T-helper 2 cell treated with Interferon-gamma antibody and Interleukin-4, amounts not matched to agents 100 ng/mL and 5 ng/mL, for 36 hours (primary cell): ENCODE data around the gene CRYGC. TPM values are rescaled to one million over a fixed set of nuclear protein-coding genes. Genes with fewer than 3 reads are reported as not detected.

Experiments
- intact Hi-C: fragments of 100-400 bp; cut with micrococcal nuclease; formaldehyde crosslinking; loops from one replicate; pipeline ENCODE4 v1.15.1; 2023
- total RNA-seq: library from RNA; stranded (reverse); gene quantifications from 2 replicates; pipeline ENCODE4 v1.2.3, GENCODE V29; 2022

CRYGC gene, protein sequence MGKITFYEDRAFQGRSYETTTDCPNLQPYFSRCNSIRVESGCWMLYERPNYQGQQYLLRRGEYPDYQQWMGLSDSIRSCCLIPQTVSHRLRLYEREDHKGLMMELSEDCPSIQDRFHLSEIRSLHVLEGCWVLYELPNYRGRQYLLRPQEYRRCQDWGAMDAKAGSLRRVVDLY
- total RNA-seq: not detected in 2 replicates

DNA sequence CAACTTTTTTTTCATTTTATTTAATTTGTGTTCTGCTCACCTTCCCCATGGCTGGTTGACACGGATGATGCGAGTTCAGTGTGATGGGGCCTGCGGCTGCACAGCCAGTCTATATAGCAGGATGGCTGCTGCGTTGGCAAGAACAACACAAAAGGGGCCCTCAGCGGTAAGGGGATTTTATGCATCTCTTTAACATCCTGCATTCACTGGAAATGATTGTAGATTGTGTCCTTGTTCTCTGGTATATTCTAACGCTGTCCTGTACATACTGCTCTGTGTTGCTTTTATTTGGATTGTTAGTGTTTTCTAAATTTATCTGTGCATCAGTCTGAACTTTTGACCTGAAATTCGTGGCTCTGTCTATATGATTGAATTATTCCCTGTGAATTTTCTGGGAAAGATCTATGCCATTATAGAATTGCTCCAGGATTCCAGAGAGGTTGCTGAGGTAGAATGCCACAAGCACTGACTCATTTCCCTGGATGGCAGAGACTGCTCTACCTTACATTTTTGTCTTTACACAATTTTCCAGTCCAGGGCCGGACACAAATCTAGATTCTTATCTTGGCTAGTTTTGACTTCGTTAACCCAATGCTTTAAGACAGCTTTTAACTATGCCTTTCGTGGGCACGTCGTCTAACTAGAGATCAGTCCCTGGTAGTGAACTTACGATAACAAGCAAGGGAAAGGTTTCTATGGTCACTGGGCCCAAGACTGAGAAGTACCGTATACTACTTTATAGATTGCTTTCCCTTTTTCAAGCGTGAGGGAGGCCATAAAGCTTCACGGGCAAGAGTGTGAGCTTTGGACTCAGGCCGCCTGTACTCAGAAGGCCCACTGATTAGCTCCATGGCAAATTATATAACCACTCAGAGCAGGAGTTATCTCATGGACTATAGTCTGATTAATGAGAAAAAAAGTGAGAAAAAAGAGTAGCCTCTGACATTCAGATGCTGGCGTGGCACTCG is at the start of gene CRYGC:
Gene CRYGC (minus strand): TSS at position 85 of the 968 bp plus-strand sequence. CDS start 36 bp downstream, at position 49.
- intact Hi-C loops: no loop called here

DNA sequence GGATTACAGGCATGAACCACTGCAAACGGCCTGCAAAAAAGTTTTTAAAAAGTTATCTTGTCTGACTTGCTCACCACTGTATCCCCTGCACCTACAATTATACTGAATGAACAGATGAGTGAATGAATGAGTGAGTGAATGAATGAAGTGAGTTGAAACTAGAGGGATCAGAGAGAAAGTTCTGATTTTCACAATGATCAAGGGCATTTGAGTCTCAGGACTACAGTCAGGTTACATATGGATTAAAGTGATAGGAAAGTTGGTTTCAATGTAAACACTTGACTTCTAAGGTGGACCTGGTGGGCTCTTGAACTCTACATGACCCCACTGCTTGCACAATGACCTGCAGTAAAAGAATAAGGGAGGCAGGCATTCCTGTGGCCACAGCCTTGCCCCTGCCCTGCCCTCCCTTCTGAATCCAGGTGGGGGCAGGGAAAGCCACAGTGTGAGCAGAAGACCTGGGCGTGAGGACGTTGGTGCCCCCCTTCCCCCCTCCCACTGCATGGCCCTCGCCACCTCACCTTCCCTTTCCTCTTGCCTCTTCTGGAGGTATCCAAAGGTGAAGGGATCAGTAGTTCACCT is 49.5 kb upstream of the CRYGC start:
- intact Hi-C loops: loop anchor here (5.0 kb wide), 2 partner anchors 88 to 1028 kb away; partner anchors contain the start of gene PIKFYVE

GRCh38 chr2:208175840-208176153 is 46.2 kb upstream of the CRYGC start:
- intact Hi-C loops: loop anchor here (1.0 to 5.0 kb wide), 3 partner anchors 79 to 1032 kb away; partner anchors contain the start of gene PIKFYVE

- intact Hi-C loops: loop anchor here (1.0 to 5.0 kb wide), 3 partner anchors 79 to 1032 kb away; partner anchors contain the start of gene PIKFYVE
Measured at GRCh38 chr2:208175069-208175839, 45.6 kb upstream of the CRYGC start.

- intact Hi-C loops: no loop called here
Measured at GRCh38 chr2:208174144-208174543, 44.5 kb upstream of the CRYGC start.

GRCh38 chr2:208172125-208172524 is 42.5 kb upstream of the CRYGC start:
- intact Hi-C loops: no loop called here

GRCh38 chr2:208164951-208165755 is 35.5 kb upstream of the CRYGC start:
- intact Hi-C loops: no loop called here

DNA sequence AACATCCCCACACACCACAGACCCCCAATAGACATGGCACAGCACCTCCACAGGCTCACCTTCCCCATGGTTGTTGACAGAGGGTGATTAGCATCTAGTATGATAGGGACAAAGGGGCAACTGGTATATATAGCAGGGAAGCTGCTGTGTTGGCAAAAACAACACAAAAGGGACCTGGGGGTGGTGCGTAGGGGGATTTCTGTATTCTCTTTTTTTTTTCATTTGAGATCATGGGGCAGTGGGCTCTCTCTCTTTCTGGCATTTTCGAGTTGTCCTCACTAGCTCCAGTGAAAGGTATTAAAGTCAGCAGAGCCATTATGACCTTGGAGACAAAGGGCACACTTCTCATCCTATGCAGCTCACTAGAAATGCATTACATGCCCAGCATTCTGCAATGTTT is 33.9 kb upstream of the CRYGC start, which contains the start of gene CRYGA:
Gene CRYGA (minus strand): TSS at position 101 of the 400 bp plus-strand sequence. CDS start 33 bp downstream, at position 68.
- intact Hi-C loops: no loop called here

- intact Hi-C loops: no loop called here
Measured at GRCh38 chr2:208156439-208156838, 26.8 kb upstream of the CRYGC start.

DNA sequence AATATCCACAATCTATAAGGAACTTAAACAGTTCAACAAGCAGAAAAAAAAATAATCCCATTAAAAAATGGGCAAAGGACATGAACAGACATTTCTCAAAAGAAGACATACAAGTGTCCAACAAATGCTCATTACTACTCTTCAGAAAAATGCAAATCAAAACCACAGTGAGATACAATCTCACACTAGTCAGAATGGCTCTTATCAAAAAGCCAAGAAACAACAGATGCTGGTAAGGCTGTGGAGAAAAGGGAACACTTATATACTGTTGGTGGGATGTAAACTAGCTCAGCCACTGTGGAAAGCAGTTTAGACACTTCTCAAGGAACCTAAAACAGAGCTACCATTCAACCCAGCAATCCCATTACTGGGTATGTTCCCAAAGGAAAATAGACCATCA is 23.5 kb upstream of the CRYGC start:
- intact Hi-C loops: no loop called here

- intact Hi-C loops: no loop called here
Measured at GRCh38 chr2:208150956-208151355, 21.3 kb upstream of the CRYGC start.

DNA sequence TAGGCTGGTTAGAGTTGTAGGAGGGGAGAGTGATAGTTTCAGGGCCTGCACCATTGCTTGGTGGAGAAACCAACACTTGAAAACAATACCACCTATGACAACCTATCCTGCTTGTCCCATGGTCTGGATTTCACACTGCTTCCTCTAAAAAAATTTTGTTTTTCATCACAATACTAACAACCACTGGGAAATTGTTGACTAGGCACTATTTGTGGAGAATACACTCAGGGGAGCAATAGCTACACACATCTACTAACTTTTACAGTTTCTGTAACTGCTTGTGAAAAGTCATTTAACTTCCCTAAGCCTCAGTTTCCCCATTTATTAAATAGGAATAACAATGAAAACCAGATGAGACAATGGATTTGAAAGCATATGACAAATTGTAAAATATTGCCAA is 20.5 kb upstream of the CRYGC start:
- intact Hi-C loops: no loop called here

- intact Hi-C loops: no loop called here
Measured at GRCh38 chr2:208148803-208149202, 19.2 kb upstream of the CRYGC start.

DNA sequence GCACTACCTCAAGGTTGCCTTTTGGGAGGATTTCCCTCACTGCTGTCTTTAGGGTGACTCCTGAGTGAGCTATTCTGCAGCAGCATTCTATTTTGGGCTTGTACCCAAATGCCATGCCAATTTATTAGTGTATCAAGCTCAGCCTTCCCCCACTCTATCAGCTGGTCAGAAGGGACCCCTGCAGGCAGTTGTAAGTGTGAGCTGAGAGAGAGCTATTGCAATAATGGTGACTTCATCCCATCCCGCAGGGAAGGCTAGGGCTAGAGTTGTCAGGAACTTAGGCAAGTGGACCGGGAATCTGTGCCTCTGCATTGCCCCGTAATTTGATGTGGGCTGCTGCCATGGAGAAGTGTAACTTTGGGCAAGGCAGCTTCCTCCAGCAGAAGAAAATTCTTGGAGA is 18.1 kb upstream of the CRYGC start:
- intact Hi-C loops: no loop called here

- intact Hi-C loops: no loop called here
Measured at GRCh38 chr2:208147008-208147407, 17.4 kb upstream of the CRYGC start.

- intact Hi-C loops: no loop called here
Measured at GRCh38 chr2:208146006-208146405, 16.4 kb upstream of the CRYGC start, which contains the start of gene CRYGB. TSS of gene CRYGB (minus strand) at chr2:208146158. CDS start at chr2:208146120, 38 bp downstream.

DNA sequence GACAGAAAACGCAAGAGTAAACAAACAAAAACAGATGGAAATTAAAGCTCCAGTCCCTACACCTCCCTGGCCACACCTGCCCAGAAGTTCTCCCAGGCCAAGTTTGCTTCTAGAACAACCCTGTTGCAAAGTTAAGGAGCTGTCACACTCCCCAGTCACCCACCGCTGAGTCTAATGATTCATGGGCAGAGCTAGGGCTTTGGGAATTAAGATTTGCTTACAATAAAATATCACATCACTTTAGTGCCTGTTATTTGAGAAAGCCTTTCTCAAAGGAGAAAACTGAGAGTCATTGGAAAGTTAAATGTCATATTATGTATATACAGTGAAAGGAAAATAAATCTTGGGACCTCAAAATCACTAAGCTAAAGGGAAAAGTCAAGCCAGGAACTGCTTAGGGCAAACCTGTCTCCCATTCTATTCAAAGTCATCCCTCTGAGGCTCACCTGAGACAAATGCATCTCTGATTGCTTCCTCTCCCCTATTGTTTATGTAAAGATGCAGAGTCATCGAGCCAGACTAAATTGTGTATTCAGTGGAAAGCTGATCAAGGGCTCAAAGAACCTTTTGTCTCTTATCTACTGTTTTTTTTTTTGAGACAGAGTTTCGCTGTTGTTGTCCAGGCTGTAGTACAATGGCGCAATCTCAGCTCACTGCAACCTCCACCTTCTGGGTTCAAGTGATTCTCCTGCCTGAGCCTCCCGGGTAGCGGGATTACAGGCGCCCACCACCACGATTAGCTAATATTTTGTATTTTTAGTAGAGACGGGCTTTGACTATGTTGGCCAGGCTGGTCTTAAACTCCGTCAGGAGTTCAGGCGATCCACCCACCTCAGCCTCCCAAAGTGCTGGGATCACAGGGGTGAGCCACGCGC is 13.5 kb upstream of the CRYGC start:
- intact Hi-C loops: no loop called here

DNA sequence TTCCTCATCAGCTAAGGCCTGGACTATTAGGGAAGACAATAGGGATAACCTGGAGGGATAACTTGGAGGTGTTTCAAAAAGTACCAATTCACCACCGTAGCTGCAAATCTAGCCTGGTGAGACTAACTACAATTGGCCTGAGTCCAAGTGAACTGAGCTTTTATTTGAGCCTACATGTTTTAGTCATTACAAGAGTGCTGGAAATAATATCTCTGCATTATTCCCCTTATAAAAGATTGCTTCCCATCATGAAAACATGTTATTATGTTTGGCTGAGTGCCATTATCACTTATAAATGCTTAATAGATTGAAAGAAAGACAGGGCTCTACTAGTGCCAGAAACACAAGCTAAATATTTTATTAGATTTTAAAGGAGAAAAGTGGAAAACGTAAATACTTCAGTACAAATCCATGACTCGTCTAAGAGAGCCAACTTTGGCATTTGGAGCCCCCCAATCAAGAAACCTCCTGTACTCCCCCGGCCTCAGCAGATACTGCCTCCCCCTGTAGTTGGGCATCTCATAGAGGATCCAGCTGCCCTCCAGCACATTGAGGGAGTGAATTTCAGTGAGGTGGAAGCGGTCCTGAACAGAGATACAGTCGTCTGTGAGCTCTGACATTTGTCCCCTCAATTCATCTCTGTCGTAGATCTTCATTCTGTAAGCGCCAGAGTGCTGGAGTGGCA is 12.8 kb upstream of the CRYGC start:
- intact Hi-C loops: no loop called here

GRCh38 chr2:208139447-208139846 is 9.8 kb upstream of the CRYGC start:
- intact Hi-C loops: no loop called here
